Measurements from ENCODE around the gene FAM168A. TPM values are rescaled to one million over a fixed set of nuclear protein-coding genes. Genes with fewer than 3 reads are reported as not detected.

The FAM168A gene
- total RNA-seq, 4 donors from 2014 or later, result 17.9 to 33.2 (median 24.7) TPM

DNA sequence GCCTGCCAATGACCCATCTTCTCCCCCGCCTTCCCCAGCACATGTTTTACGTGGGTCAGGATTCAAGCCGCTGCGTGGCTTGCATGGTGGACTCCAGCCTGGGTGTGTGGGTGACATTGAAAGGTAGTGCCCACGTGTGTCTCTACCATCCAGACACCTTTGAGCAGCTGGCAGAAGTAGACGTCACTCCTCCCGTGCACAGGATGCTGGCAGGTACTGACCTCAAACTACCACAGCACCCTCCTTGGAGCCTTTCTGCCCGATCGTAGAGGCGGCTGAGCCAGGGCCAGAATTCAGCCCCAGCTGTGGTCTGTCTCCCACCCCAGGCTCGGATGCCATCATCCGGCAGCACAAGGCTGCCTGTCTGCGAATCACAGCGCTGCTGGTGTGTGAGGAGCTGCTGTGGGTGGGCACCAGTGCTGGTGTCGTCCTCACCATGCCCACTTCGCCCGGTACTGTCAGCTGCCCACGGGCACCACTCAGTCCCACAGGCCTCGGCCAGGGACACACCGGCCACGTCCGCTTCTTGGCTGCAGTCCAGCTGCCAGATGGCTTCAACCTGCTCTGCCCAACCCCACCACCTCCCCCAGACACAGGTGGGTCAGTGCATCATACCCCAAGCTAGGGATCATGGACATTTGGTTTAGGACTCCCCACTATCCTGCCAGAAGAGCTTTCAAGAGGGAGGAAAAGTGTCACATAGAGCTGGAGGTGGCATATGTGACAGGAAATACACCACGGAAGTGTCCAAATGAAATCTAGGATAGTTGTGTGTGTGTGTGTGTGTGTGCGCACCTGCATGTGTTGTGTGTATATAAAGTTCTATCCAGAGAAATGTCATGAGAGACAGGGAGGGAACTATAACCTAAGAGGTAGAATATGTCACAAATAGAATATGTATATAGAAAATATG, 232.3 kb downstream of the FAM168A start:
- TF ChIP-seq, protein P1, sequence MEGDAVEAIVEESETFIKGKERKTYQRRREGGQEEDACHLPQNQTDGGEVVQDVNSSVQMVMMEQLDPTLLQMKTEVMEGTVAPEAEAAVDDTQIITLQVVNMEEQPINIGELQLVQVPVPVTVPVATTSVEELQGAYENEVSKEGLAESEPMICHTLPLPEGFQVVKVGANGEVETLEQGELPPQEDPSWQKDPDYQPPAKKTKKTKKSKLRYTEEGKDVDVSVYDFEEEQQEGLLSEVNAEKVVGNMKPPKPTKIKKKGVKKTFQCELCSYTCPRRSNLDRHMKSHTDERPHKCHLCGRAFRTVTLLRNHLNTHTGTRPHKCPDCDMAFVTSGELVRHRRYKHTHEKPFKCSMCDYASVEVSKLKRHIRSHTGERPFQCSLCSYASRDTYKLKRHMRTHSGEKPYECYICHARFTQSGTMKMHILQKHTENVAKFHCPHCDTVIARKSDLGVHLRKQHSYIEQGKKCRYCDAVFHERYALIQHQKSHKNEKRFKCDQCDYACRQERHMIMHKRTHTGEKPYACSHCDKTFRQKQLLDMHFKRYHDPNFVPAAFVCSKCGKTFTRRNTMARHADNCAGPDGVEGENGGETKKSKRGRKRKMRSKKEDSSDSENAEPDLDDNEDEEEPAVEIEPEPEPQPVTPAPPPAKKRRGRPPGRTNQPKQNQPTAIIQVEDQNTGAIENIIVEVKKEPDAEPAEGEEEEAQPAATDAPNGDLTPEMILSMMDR (IDR thresholded peaks at IDR 0.05; ENCODE audit: low read depth), result no peak

DNA sequence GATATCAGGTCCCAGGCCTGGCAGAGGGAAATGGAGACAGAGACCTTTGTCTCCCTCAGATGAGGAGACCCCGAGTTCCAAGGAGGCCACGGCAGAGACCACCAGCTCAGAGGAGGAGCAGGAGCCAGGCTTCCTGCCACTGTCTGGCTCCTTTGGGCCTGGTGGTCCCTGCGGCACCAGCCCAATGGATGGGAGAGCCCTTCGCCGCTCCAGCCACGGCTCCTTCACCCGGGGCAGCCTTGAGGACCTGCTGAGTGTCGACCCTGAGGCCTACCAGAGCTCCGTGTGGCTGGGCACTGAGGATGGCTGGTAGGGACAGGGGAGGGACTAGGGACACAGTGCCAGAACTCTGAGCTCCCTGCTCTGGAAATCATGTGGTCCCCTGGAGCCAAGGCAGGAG, 234.8 kb downstream of the FAM168A start:
- TF ChIP-seq, protein P1 (IDR thresholded peaks at IDR 0.05; ENCODE audit: low read depth), result no peak

DNA sequence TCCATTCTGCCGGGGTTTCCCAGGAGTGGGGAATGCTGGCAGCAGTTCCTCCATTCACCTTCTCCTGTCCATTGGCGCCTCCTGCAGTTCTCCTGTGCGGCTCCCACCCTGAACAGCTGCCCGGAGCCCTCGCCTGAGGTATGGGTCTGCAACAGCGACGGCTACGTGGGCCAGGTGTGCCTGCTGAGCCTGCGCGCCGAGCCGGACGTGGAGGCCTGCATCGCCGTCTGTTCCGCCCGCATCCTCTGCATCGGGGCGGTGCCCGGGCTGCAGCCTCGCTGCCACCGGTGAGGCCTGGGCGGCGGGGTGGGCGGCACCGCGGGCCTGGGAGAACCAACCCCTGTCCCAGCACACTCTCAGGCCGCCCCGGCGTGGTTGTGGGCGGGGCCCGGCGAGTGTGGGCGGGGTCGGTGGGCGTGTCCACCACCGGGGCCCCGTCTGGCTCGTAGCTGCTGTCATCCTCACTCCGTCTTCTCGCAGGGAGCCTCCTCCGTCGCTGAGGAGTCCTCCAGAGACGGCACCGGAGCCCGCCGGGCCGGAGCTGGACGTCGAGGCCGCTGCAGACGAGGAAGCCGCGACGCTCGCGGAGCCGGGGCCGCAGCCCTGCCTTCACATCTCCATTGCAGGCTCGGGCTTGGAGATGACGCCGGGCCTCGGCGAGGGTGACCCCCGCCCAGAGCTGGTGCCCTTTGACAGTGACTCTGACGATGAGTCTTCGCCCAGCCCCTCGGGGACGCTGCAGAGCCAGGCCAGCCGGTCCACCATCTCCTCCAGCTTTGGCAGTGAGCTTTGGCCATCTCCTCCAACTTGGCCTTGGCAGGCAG, 235.7 kb downstream of the FAM168A start:
- TF ChIP-seq, protein P1 (IDR thresholded peaks at IDR 0.05; ENCODE audit: low read depth), result no peak

DNA sequence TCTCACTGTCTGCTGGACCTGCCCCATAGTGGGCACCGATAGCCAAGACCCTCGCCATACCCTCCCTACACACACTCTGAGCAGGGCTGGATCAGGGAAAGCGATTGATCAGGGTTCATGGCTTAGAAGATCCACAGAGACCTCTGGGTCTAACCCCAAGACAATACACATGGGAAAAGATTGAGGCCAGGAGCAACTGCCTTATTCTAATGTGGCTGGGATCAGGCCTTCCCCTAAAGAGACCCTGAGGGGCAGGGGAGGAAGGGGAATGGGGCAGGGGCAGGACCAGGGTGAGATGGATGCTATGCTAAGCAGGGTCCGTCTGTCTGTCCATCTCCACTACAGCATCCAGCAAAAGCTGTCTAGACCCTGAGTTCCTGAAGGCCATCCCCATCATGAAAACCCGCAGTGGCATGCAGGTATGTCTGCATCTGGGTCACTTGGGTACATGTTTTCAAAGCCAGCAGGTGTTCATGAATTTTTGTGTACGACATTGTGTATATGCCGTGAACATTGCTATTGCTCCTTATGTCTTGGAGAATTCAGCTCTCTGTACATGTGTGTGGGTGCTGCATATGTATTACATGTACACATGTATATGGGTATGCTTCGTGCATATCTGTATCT, 237.1 kb downstream of the FAM168A start:
- TF ChIP-seq, protein P1 (IDR thresholded peaks at IDR 0.05; ENCODE audit: low read depth), result no peak

GRCh38 chr11:73359930-73360742, 237.8 kb downstream of the FAM168A start:
- TF ChIP-seq, protein P1 (IDR thresholded peaks at IDR 0.05; ENCODE audit: low read depth), result no peak

DNA sequence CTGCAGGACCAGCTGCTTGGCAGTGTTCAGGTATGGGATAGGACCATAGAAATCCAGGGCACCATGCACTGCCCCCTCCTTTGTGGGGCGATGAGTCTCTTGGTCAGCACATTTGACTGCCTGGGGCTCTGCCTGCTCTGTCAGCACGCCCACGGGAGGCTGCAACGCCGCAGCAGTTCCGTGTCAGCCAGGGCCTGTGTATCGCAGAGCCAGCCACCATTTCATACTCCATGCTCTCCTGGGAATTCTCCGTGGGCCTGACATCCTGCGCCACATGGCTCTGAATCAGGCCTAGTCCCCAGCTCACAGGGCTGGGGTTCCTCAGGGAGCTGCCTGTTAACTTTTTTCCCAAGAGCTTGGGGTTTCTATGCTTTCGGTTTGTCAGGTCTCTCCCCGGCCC, 238.6 kb downstream of the FAM168A start:
- TF ChIP-seq, protein P1 (IDR thresholded peaks at IDR 0.05; ENCODE audit: low read depth), result no peak
